NB4 (cell line): ENCODE measurements around the gene C5.

Experiments used
- MYC ChIP-seq: IDR thresholded peaks from 2 replicates; pipeline ENCODE4 v1.6.1; 2011; ENCODE audit warnings: low read depth, low read length
- POLR2A ChIP-seq: IDR thresholded peaks from 2 replicates; pipeline ENCODE4 v1.6.1; 2011; ENCODE audit warnings: mild to moderate bottlenecking; ENCODE audit not compliant: insufficient read length; ENCODE audit errors: extremely low read depth
- TF ChIP-seq, protein P1 (sequence below): IDR thresholded peaks from one replicate; pipeline ENCODE4 v1.5.1; 2012; ENCODE audit warnings: low read depth, low read length
- TF ChIP-seq, protein P2 (sequence below): IDR thresholded peaks from 2 replicates; pipeline ENCODE4 v1.6.1; 2011; ENCODE audit warnings: low read depth, low read length

DNA sequence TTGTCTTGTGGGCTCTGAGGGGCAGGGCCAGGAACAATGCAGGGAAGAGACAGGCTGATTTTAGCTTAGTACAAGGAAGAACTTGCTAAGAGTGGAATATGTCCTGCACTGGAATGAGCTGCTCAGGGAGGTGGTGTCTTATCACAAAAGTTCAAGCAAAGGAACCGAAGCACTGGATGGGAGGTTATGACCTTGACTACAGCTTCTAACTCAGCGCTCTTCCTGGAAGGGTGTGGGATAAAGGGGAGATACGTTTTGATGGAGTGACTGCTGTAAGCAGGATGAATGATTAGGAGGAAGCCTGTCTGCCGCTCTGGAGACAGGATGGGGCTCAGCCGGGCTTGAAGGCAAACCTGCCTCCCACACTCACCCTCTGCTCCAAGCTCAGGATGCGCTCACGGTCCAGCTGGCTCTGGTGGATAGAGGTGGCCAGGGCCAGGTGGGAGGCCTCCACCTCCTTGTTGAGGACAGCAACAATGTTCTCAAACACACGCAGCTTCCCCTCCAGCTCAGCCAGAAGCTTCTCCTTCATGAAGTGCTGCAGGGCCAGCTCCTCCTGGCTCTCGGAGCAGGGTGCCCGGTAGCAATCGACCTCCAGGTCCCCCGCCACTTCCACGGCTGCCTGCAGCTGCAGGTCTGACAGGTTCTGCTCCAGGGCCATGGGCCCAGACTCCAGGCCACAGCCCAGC is 137.0 kb downstream of the C5 start:
- TF ChIP-seq, protein P1, sequence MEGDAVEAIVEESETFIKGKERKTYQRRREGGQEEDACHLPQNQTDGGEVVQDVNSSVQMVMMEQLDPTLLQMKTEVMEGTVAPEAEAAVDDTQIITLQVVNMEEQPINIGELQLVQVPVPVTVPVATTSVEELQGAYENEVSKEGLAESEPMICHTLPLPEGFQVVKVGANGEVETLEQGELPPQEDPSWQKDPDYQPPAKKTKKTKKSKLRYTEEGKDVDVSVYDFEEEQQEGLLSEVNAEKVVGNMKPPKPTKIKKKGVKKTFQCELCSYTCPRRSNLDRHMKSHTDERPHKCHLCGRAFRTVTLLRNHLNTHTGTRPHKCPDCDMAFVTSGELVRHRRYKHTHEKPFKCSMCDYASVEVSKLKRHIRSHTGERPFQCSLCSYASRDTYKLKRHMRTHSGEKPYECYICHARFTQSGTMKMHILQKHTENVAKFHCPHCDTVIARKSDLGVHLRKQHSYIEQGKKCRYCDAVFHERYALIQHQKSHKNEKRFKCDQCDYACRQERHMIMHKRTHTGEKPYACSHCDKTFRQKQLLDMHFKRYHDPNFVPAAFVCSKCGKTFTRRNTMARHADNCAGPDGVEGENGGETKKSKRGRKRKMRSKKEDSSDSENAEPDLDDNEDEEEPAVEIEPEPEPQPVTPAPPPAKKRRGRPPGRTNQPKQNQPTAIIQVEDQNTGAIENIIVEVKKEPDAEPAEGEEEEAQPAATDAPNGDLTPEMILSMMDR = no peak
- TF ChIP-seq POLR2A (no peak), MYC (no peak)
- TF ChIP-seq, protein P2, sequence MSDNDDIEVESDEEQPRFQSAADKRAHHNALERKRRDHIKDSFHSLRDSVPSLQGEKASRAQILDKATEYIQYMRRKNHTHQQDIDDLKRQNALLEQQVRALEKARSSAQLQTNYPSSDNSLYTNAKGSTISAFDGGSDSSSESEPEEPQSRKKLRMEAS = no peak
